ENCODE data around the gene NAPA. TPM values are rescaled to one million over a fixed set of nuclear protein-coding genes. Genes with fewer than 3 reads are reported as not detected.

NAPA gene
- total and polyA plus RNA-seq, 2 of the 13 experiments (the other 11 are each of a cell fraction or from before 2014, with no cell fraction given): 32.6 to 65.9 TPM

DNA sequence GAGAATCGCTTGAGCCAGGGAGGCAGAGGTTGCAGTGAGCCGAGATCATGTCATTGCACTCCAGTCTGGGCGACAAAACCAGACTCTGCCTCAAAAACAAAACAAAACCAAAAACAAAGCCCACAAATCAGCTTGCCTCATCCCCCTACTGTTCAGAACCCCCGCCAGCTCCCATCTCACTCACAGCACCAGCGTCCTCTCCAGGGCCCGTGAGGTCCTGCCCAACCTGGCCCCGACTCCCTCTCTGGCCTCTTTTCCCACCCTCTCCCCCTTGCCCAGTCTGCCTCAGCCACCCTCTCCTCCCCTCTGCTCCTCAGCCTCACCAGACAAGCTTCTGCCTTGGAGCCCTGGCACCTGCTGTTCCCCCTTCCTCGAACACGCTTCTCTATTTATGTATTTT is 46.9 kb downstream of the NAPA start:
- WGBS (ENCODE audit: low lambda C conversion rate): 6% methylated on average over 9 of the region's 9 CpGs
- no peak for ATAC-seq
- BruUV-seq (replicated peaks): no TSS peak
- no peak for FAIRE-seq
- Histone ChIP-seq H3K4me2 (ENCODE audit: low read depth, low read length) (no peak overlapping the region), H4K20me1 (ENCODE audit: insufficient read depth, low read length) (no peaks in the 10 kb centered on the region), H3K27me3 (ENCODE audit: control insufficient read depth in 1 of 2, insufficient read depth in 2 of 2, low read length in 2 of 2) (peaks cover 3 to 60% of the 10 kb centered on the region in 2 experiments; a peak in 4 of 5 replicates), H3K4me3 (replicated peaks in 1 of 3; ENCODE audit: insufficient read depth in 1 of 3, low read depth in 2 of 3, low read length in 3 of 3) (no peak overlapping the region), H3K27ac (ENCODE audit: extremely low read length, insufficient read depth, low read length) (no peak overlapping the region), H2AFZ (ENCODE audit: low read length) (no peak overlapping the region), H3K9me3 (ENCODE audit: low read length) (no peaks in the 10 kb centered on the region), H3K36me3 (replicated peaks in 1 of 2; ENCODE audit: control insufficient read depth in 1 of 2, insufficient read depth in 2 of 2, low read length in 2 of 2) (no peaks in the 10 kb centered on the region), H3K4me1 (ENCODE audit: insufficient read depth, low read length) (peaks cover 6% of the 10 kb centered on the region; the same call in 1 of the 2 replicates), H3K79me2 (ENCODE audit: insufficient read depth, low read length) (no peaks in the 10 kb centered on the region), H3K9ac (ENCODE audit: insufficient read depth, low read depth, low read length) (no peak overlapping the region)
- ChIA-PET POLR2A (no interaction called here), CTCF (ENCODE audit: low intra/inter-chr PET ratio, low total read pairs) (no interaction called here)
- intact Hi-C loops (cut with micrococcal nuclease; ENCODE audit: unreplicated experiment) (no loop called here), in situ Hi-C loops (cut with HindIII; ENCODE audit: extremely low pct_ligation_motif_present, low pct_unique_long_range_greater_than_20kb) (no loop called here)
- TF ChIP-seq PTBP1 (IDR thresholded peaks at IDR 0.05; ENCODE audit: low read depth, low read length, poor library complexity, severe bottlenecking): no peak
- TF ChIP-seq, protein P1, sequence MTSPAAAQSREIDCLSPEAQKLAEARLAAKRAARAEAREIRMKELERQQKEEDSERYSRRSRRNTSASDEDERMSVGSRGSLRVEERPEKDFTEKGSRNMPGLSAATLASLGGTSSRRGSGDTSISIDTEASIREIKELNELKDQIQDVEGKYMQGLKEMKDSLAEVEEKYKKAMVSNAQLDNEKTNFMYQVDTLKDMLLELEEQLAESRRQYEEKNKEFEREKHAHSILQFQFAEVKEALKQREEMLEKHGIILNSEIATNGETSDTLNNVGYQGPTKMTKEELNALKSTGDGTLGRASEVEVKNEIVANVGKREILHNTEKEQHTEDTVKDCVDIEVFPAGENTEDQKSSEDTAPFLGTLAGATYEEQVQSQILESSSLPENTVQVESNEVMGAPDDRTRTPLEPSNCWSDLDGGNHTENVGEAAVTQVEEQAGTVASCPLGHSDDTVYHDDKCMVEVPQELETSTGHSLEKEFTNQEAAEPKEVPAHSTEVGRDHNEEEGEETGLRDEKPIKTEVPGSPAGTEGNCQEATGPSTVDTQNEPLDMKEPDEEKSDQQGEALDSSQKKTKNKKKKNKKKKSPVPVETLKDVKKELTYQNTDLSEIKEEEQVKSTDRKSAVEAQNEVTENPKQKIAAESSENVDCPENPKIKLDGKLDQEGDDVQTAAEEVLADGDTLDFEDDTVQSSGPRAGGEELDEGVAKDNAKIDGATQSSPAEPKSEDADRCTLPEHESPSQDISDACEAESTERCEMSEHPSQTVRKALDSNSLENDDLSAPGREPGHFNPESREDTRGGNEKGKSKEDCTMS (CRISPR knock-in tag; conservative IDR thresholded peaks at IDR 0.05): no peak
- TF ChIP-seq TAF15 (IDR thresholded peaks at IDR 0.05; ENCODE audit: low read depth, low read length, poor library complexity, severe bottlenecking): no peak
- TF ChIP-seq FOXK2 (IDR thresholded peaks at IDR 0.05): no peak
- TF ChIP-seq MBNL3 (CRISPR knock-in tag; conservative IDR thresholded peaks at IDR 0.05): no peak
- no peak for TF ChIP-seq NKX3-1 (CRISPR knock-in tag; IDR thresholded peaks at IDR 0.05)
- no peak for TF ChIP-seq ZSCAN12 (CRISPR knock-in tag; IDR thresholded peaks at IDR 0.05)
- TF ChIP-seq HOXA3 (CRISPR knock-in tag; IDR thresholded peaks at IDR 0.05): no peak
- TF ChIP-seq KDM4B (CRISPR knock-in tag; IDR thresholded peaks at IDR 0.05): no peak
- TF ChIP-seq BRCA1 (CRISPR knock-in tag; IDR thresholded peaks at IDR 0.05): no peak
- TF ChIP-seq, protein P2, sequence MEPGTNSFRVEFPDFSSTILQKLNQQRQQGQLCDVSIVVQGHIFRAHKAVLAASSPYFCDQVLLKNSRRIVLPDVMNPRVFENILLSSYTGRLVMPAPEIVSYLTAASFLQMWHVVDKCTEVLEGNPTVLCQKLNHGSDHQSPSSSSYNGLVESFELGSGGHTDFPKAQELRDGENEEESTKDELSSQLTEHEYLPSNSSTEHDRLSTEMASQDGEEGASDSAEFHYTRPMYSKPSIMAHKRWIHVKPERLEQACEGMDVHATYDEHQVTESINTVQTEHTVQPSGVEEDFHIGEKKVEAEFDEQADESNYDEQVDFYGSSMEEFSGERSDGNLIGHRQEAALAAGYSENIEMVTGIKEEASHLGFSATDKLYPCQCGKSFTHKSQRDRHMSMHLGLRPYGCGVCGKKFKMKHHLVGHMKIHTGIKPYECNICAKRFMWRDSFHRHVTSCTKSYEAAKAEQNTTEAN (CRISPR knock-in tag; conservative IDR thresholded peaks at IDR 0.05): no peak
- no peak for DNase-seq (ENCODE audit: low spot score)
